Epithelial cell of prostate (primary cell): Measurements from ENCODE around the gene CFAP251.
"Not testable (repeated sequence)": the region's sequence is repeated elsewhere in the genome, so short reads cannot be mapped to it uniquely, and the experiment has no call there.

Experiments
- DNase-seq: peaks from one replicate; pipeline ENCODE4 v3.0.0-alpha.2; 2011; ENCODE audit warnings: low read depth, low spot score
- H3K27ac ChIP-seq: fragments of 450-650 bp; 2 replicates; pipeline ENCODE4 v1.5.1; 2017; ENCODE audit warnings: mild to moderate bottlenecking

CFAP251 gene

DNA sequence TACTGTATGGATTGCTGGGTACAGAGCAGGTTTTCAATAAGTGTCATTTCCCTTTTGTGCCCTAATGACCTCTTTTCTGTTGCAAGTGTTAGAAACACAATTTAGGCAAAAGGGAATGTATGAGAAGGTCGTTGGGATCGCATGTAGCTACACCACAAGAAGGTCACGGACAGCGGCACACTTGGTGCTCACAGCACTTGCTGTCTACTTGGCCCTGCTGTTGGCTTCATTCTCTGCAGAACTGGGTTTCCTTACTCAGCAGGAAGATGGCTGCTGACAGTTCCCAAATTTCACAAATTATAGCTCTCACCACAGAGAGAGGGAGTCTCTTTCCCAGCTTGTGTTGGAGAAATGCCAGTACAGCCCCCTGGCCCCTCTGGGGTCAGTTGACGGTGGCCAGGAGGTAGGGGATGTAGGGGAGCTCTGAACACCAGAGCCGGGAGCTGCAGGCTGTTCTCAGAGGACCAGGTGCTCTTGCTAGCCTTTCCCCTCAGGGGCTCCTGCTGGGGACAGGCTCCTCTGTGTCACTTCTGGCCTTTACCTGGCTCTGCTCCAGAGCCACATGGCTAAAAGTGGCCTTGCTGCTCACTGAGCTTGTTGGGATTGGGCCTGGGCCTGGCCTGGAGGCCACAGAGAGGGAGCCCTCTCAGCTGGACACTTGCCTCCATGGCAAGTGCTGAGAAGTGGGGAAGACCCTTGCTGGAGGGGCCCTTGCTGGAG is 52.3 kb downstream of the CFAP251 start:
- H3K27ac ChIP-seq, result no peak overlapping the region
- DNase-seq, result no peak

DNA sequence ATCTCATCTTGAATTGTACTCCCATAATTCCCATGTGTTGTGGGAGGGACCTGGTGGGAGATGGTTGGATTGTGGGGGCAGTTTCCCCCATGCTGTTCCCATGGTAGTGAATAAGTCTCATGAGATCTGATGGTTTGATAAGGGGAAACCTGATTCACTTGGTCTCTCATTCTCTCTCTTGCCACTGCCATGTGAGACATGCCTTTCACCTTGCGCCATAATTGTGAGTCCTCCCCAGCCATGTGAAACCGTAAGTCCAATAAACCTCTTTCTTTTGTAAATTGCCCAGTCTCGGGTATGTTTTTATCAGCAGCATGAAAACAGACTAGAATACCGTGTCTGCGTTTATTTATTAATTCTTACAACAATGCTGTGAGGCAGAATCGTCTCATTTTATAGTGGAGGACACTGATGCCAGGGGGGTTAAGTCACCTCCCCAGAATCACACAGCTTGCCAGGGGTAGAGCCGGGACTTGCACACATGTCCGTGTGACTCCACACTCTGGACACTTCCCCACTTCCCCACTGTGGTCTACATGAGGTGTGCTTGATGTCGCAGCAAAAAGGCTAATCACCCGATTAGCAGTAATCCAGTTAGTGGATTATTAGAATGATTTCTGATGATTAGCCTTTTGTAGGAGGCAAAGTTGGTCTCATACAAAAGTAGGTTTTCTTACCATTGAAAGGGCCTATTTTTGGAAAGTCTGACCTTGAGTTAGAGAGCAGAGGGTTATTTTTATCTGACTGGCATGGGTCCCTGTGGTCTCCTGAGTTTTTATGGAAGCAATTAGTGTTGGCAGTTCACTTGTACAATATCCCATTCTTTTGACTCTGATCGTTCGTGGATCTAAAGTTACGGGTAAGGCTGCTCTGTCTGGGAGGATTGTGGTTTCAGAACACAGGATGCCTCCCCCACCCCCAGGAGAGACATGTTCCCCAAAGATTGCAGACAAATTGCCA is 55.9 kb downstream of the CFAP251 start:
- H3K27ac ChIP-seq, result no peak overlapping the region
- no peak for DNase-seq

DNA sequence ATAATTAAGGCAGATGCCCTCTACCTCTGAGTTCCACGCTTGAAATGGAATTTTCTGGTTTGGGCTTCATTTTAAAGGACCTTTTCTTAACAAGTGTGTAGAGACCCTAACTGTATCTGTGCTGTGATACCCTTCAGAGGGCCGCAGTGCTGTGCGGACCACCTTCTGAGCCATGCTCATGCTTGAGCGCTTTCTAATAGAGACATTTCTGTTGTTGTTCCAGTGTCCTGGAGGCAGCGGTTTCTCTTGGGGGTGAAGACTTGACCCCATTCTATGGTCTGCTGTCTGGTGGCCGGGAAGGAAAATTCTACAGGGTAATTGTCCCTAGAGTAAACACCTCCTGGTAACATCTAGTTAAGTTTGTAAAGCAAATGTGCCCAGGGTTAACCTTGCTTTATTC is 56.6 kb downstream of the CFAP251 start:
- H3K27ac ChIP-seq, result no peak overlapping the region
- DNase-seq, result no peak

DNA sequence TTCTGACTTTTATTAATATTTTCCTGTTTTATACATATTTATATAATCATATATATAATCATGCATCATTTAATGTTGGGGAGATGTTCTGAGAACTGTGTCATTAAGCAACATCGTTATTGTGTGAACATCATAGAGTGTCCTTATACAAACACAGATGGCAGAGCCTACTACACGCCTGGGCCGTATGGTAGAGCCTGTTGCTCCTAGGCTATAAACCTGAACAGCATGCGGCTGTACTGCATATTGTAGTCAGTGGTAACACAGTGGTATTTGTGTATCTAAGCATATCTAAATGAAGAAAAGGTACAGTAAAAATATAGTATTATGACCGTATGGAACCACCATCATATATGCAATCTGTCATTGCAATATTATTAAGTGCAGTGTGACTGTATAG is 58.6 kb downstream of the CFAP251 start:
- no peak for DNase-seq
- no peak overlapping the region for H3K27ac ChIP-seq

DNA sequence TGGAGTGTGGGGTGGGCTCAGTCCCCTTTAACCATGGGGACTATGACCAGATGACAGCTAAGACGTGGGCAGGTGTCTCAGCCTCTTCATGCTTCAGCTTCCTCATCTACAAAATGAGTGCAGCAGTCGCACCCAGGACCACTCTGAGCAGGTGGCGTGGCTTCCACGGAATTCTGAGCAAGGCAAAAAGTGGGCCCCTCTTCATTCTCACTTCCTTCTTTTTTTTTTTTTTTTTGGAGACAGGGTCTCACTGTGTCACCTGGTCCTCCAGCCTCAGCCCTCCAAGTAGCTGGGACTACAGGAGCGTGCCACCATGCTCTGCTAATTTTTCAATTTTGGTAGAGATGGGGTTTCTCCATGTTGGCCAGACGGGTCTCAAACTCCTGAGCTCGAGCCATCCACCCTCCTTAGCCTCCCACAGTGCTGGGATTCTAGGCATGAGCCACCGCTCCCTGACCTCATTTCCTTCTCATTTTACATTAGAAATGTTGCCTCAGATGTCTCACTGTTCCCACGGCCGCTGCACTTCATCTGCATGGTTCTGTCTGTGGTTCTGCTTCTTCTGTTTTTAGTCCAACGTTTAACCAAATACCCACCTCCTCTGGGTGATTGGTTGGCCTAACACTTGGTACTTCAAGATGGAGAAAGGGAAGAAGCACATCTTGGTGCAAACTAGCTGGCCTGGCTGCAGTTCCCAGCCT is 61.9 kb downstream of the CFAP251 start:
- no peak for DNase-seq
- H3K27ac ChIP-seq, result no peak overlapping the region

DNA sequence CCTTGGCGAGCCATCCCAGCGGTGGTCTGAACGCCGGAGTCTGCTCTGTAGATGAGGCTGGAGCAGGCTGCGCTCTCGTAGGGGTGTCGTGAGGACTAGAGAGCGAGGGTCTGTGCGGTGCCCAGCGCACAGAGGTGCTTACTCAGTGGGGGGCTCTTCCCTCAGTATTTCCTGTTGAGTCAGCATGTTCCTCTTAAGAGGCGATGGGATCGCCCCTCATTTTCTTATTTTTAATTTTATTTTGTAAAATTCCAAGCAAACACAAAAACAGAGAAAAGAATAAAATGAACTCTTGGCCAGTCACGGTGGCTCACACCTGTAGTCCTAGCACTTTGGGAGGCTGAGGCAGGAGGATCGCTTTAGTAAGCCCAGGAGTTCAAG is 62.5 kb downstream of the CFAP251 start:
- H3K27ac ChIP-seq, result no peak overlapping the region

DNA sequence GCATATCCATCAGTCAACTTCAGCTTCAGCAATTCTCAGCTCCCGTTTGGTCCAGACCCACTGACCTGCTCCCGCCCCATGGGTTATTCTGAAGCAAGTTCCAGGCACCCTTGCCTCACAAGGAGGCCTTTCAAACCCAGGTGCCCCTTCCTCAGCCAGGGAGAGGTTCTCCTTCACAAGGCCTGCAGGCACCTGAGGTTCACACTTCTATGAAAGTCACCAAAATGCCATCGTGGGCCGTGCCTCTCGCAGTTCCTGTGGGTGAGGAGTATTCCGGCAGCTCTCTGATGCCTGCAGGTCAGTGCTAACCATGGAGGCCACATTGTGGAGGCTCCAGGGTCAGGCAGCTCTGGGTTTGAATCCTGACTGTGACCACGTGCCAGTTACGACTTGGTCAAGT is 63.1 kb downstream of the CFAP251 start:
- DNase-seq, result no peak
- H3K27ac ChIP-seq, result no peak overlapping the region

More for the DNA sequence above, 62.5 kb downstream of the CFAP251 start:
- no peak for DNase-seq

DNA sequence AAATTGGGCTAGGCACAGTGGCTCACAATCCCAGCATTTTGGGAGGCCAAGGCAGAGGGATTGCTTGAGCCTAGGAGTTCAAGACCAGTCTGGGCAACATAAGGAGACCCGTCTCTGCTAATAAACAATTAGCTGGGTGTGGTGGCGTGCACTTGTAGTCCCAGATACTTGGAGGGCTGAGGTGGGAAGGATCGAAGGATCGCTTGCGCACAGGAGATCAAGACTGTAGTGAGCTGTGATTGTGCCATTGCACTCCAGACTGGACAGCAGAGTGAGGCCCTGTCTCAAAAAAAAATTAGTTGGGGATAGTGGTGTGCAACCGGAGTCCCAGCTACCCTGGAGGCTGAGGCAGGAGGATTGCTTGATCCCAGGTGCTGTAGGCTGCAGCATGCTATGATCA is 64.6 kb downstream of the CFAP251 start:
- no peak for DNase-seq
- H3K27ac ChIP-seq, result no peak overlapping the region

DNA sequence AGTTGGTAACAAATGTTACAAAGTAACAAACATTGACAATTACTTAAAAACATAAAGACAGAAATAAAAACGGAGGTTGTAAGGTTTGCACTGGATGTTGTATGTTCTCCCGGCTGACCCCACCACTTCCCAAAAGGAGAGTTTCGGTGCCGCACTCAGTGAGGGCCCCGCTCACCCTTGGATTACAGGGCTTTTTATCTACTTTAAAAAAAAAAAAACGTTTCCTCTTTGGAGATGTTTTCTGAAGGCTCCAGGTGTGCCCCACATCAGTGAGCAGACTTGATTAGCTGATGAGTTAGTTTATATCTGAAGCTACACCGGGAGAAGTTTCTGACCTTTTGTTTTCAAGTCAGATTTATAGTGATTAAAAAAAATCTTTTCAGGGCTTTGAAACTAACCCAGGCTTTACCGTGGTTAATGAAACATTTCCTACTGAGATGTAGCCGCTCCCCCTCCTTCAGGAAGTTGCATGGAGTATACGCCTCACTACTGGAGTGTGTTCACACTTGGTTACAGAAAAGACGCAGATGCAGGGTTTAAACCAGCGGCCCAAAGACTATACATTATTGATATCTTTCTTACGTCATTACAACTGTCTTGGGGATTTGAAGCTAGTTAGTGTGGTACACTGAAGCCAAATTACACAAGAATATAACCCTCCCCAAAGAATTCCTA is 65.3 kb downstream of the CFAP251 start:
- no peak for DNase-seq
- no peak overlapping the region for H3K27ac ChIP-seq

DNA sequence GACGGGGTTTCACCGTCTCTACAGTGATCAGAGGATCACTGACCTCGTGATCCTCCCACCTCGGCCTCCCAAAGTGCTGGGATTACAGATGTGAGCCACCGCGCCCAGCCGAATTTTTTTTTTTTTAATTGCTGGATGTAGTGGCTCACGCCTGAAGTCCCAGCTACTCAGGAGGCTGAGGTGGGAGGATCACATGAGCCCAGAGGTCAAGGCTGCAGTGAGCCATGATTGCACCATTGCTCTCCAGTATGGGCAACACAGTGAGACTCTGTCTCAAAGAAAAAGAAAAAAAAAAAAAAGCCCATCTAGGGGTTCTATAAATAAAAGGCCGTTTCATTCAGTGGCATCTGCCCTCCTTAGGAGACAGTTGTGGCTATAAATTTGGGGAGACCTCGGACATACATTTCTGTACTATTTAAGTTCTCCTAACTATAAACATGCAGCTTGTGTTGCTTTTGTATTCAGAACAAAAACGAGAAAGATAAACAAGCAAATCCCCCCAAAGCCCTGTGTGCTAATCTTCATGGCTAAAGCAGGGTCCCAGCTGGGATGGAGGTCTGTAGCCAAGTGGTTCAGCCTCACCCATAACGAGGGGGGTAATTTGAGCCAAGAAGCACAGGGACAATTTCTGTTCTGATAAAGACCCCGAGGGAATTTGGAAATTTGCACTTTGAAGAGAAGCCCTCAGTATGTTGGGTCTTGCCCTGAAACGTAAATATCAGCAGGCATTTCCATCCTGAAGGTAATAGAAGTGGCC is 68.3 kb downstream of the CFAP251 start:
- no peak for DNase-seq
- no peak overlapping the region for H3K27ac ChIP-seq

DNA sequence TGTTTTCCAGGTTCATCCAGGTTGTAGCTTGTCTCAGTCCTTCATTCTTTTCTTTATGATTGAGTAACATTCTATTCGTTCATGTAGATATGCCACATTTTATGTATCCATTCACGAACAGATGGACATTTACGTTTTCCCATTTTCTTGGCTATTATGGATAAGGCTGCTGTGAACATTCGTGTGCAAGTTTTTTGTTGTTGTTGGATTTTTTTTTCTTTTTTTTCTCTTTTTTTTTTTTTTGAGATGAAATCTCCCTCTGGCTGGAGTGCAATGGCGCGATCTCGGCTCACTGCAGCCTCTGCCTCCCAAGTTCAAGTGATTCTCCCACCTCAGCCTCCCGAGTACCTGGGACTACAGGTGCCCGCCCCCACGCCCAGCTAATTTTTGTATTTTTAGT is 70.1 kb downstream of the CFAP251 start:
- H3K27ac ChIP-seq, DNase-seq: not testable (repeated sequence)

DNA sequence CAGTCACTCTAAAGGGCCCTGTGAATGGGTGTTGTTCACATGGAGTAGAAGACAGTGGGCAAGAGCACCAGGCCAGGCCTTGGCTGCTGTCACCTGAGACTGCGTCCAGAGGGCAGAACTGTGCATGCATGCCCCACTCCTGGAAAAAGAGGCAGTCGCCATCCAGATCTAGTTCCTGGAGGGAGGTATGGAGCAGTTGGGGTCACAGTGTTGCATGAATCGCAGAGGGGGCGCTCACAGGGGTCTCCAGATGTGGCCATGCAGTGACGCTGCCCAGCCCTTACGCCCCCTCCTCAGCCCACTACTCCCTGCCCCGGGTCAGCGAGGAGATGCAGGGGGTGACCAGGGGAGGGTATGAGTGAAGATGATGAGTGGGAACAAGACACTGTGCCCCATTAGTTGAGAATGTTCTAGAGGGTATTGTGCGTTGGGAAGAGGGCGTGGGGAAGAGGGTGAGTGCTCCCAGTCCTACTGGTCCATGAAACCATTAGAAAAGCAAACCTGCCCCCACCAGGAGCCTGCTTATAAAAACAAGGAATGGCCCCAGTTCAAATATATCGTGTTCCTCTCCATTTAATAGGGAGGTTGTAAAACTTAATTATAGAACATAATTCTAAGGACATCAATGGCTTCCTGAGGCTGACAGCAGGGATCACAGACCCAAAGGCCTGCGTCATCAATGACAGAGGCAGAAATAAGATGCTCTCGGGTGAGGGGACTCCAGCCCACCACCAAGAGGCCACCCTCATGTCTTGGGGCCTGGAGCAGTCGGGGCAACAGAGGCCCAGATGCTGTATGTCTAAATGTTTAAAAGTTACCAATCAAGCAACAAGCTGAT is 71.1 kb downstream of the CFAP251 start:
- DNase-seq, result no peak
- no peak overlapping the region for H3K27ac ChIP-seq

DNA sequence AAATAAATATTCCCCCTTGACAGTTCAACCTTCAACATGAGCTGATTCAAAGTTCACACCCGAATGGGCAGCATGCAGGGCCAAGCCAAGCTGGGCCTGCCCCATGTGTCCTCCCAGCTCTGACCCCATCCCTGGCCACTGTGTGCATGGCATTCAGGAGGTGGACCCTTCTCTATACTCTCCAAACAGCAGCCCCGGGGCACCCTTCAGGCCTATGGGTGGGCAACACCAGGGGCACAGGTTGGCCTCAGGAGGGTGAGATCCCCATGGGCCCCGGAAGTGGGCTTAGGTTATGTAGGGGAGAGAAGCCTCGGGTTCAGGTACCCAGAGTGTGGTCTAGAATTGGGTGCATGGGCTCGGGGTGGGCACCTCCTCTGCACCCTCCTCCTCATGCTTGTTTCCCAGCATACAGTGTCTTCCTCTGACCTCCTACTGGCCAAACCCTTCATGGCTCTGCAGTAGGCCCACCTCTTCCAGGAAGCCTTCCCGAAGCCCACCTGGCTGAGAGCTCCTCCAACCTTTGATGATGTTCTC is 71.8 kb downstream of the CFAP251 start:
- no peak overlapping the region for H3K27ac ChIP-seq
- no peak for DNase-seq

DNA sequence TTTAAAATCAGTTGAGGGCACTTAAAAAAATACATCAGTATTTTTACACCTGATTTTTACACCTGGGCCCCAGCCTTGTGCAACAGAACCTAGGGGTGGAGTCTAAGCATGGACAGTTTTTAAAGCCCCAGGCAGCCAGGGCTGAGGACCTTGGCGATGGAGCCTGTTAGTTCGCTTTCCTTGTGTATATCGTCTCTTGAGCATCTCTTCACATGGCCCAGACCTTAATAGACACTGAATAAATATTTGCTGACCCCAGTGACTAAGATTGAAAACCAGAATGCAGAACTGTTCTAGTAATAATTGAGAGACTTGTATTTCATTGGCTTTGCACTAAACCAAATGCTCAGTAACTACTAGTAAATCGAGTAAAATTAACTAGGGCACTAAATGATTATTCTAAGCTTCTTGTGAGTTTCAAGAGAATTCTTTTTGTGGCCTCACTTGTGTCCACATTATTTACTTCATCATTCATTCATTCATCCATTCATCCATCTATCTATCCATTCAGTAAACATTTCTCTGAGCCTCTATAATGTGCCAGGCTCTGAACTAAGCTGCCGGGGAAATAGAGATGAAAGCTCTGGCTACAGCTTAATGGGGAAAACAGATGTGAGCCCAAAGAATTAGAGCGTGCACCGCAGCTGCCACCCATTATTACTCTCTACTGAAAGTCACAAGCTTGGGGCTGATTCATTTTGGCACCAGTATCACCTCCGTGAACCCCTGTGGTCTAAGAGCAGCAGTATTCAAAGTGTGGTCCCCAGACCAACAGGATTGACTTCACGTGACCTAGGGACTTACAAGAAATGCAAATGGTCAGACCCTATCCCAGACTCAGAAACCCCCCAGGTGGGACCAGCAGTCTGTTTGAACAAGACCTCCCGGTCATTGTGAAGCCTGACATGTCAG is 72.6 kb downstream of the CFAP251 start:
- peak overlapping the region; percentile 98 for H3K27ac ChIP-seq
- DNase-seq, result no peak

DNA sequence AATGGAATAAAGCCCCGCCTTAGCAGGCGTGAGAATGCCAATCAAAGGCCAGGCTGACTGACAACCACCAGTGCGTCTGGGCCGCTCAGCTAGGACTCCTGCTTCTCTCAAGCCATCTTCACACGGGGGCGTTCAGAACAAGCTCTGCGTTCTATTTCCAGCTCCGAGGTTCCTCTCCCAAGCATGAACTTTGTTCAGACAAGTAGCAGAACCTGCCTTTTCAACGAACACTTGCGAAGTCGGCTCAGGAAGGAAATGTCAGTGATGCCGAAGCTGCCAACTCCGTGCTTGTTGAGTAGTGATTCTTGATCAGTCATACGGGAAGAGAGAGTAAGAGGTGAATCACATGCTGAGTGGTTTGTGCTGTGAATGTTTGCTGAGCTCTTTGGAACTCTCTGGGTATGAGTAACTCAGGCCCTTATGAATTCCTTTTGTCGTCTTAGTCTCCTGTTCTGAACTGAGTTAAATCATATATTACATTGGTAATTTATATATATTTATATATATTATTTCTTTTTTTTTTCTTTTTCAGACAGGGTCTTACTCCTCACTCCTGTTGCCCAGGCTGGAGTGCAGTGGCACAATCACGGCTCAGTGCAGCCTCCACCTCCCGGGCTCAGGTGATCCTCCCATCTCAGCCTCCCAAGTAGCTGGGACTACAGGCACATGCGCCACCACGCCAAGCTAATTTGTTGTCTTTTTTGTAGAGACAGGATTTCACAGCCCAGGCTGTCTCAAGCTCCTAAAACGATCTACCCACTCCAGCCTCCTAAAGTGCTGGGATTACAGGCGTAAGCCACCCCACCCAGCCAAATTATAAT is 73.9 kb downstream of the CFAP251 start:
- peak overlapping the region; percentile 98 for H3K27ac ChIP-seq

DNA sequence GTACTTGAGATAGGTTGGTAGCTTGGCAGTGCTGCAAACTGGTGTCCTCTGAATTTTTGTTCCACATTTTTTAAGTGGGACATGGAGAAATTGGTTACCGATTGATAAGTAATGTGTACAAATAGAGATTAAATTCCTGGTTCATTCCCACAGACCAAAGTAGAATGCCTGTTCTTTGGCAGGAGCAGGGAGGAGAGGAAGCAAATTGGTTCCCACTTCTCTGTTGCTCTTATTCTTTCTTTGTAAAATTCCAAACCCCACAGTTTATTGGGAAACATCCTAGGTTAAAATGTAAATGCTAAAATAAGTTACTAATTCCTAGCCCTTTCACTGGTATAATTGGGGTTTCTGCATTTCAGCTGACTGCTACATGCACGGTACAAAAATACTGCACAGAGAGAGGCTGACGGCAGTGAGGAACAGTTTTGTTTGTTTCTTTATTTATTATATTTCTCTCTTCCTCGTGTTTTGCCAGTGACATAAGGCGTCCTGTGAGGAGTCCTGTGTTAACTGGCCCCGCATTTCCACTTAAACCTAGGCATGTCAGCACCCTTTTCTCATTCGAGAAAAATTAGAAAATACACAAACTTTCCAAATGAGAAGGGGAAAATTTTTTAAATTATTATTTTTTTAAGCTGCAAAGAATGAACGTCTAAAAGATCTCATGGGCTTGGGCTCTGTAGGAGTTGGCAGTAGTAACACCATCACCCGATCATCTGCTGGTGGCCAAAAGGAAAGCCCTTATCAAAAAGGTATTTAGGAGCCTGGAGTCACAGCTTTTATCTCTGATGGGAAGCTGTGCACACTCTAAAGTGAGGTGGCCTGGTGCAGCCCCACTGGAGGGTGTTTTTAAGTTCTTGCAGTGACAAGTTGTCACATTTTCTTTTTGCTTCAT is 77.9 kb downstream of the CFAP251 start:
- no peak overlapping the region for H3K27ac ChIP-seq
- no peak for DNase-seq

More for the DNA sequence above, 73.9 kb downstream of the CFAP251 start:
- peak; percentile 99 for DNase-seq
